Liver (tissue), 9 donors: ENCODE data around the gene MYO5C. TPM values are rescaled to one million over a fixed set of nuclear protein-coding genes. Genes with fewer than 3 reads are reported as not detected.
A peak's percentile ranks its signal among the peaks of the same experiment; 100 is the strongest.

Source experiments
- DNase-seq: peaks from one replicate; pipeline ENCODE4 v3.0.0-alpha.2; 2017; ENCODE audit warnings: low spot score
- H3K27ac ChIP-seq, 2 donors: one replicate each; pipeline ENCODE4 v1.7.0; 2013; ENCODE audit warnings: inconsistent platforms in 2 of 2, low read length in 2 of 2, control low read depth in 1 of 2, low read depth in 1 of 2, mild to moderate bottlenecking in 1 of 2
- H3K27me3 ChIP-seq, 4 donors: one replicate each; pipeline versions ENCODE4 v1.6.1 to v1.7.0; 2013; ENCODE audit warnings: low read length in 3 of 4, inconsistent platforms in 1 of 4, mild to moderate bottlenecking in 1 of 4, moderate library complexity in 1 of 4; ENCODE audit not compliant: control insufficient read depth in 4 of 4, insufficient read depth in 4 of 4
- H3K36me3 ChIP-seq, 4 donors: one replicate each; pipeline versions ENCODE4 v1.6.1 to v1.7.0; 2013; ENCODE audit warnings: low read length in 3 of 4, mild to moderate bottlenecking in 3 of 4, low read depth in 1 of 4, moderate library complexity in 1 of 4; ENCODE audit not compliant: control insufficient read depth in 4 of 4, insufficient read depth in 3 of 4
- H3K4me1 ChIP-seq, 4 donors: one replicate each; pipeline versions ENCODE4 v1.6.1 to v1.7.0; 2013; ENCODE audit warnings: low read length in 3 of 4, mild to moderate bottlenecking in 3 of 4, moderate library complexity in 1 of 4; ENCODE audit not compliant: control insufficient read depth in 4 of 4, insufficient read depth in 4 of 4
- H3K4me3 ChIP-seq, 3 donors: one replicate each; pipeline versions ENCODE4 v1.6.1 to v1.7.0; 2013; ENCODE audit warnings: low read length in 3 of 3, control low read depth in 1 of 3, low read depth in 1 of 3, mild to moderate bottlenecking in 1 of 3
- H3K9ac ChIP-seq, 2 donors: one replicate each; pipeline ENCODE4 v1.7.0; 2013; ENCODE audit warnings: low read length in 2 of 2, mild to moderate bottlenecking in 2 of 2, moderate library complexity in 2 of 2, control low read depth in 1 of 2, low read depth in 1 of 2
- H3K9me3 ChIP-seq, 4 donors: one replicate each; pipeline versions ENCODE4 v1.6.1 to v1.7.0; 2013; ENCODE audit warnings: low read length in 3 of 4; ENCODE audit not compliant: control insufficient read depth in 4 of 4
- FOXA1 ChIP-seq: IDR thresholded peaks from 2 replicates; pipeline ENCODE4 v1.6.1; 2016; ENCODE audit warnings: antibody characterized with exemption
- FOXA2 ChIP-seq: IDR thresholded peaks from 2 replicates; pipeline ENCODE4 v1.6.1; 2016; ENCODE audit warnings: antibody characterized with exemption
- GABPA ChIP-seq, 2 donors: IDR thresholded peaks in 1 of 2; conservative IDR thresholded peaks in 1 of 2; 2 replicates each; pipeline ENCODE4 v1.6.1; 2016; ENCODE audit warnings: antibody characterized with exemption in 2 of 2, mild to moderate bottlenecking in 1 of 2, moderate library complexity in 1 of 2
- HNF4A ChIP-seq, 2 donors: conservative IDR thresholded peaks; 2 replicates each; pipeline ENCODE4 v1.6.1; 2016; ENCODE audit warnings: antibody characterized with exemption in 2 of 2, mild to moderate bottlenecking in 2 of 2
- HNF4G ChIP-seq: IDR thresholded peaks from 2 replicates; pipeline ENCODE4 v1.6.1; 2016; ENCODE audit warnings: antibody characterized with exemption
- NR2F2 ChIP-seq: IDR thresholded peaks from 2 replicates; pipeline ENCODE4 v1.6.1; 2016; ENCODE audit warnings: antibody characterized with exemption
- RAD21 ChIP-seq, 2 donors: IDR thresholded peaks; 2 replicates each; pipeline ENCODE4 v1.6.1; 2016; ENCODE audit warnings: antibody characterized with exemption in 2 of 2, mild to moderate bottlenecking in 2 of 2
- RXRA ChIP-seq, 2 donors: IDR thresholded peaks; 2 replicates each; pipeline ENCODE4 v1.6.1; 2017 to 2018; ENCODE audit warnings: antibody characterized with exemption in 2 of 2, mild to moderate bottlenecking in 1 of 2
- SP1 ChIP-seq: IDR thresholded peaks from 2 replicates; pipeline ENCODE4 v1.6.1; 2018; ENCODE audit warnings: antibody characterized with exemption, mild to moderate bottlenecking
- TAF1 ChIP-seq: conservative IDR thresholded peaks from 2 replicates; pipeline ENCODE4 v1.6.1; 2016; ENCODE audit warnings: antibody characterized with exemption, mild to moderate bottlenecking
- YY1 ChIP-seq: IDR thresholded peaks from 2 replicates; pipeline ENCODE4 v1.6.1; 2016; ENCODE audit warnings: antibody characterized with exemption, mild to moderate bottlenecking
- WGBS: extraction: QIAGEN DNeasy Blood & Tissue Kit; methylation state at CpG from one replicate; pipeline ENCODE4 v1.1.7; 2013; 5-methylcytosine and 5-hydroxymethylcytosine counted together
- polyA plus RNA-seq, 2 donors: library from polyadenylated mRNA; stranded (reverse) in 1 of 2; unstranded in 1 of 2; fragments of 200-250 nt in 1 of 2; fragments of >200 nt in 1 of 2; fragmentation: Nextera tagmentation in 1 of 2; extraction: Ambion mirVana in 1 of 2; gene quantifications; one replicate each; pipeline versions ENCODE4 v1.2.1 to v1.2.3, GENCODE V29; 2013 to 2015
- total RNA-seq, 2 donors: library from RNA; depleted of rRNA; stranded (reverse); fragments of >200 nt; gene quantifications; one replicate each; pipeline ENCODE4 v1.2.3, GENCODE V29; 2014
- TF ChIP-seq, protein P1 (sequence below): fragments of 150-350 bp; IDR thresholded peaks from 2 replicates; pipeline ENCODE4 v1.5.1; 2017; ENCODE audit warnings: improper control_type of control experiment, low read depth, low read length; ENCODE audit not compliant: missing input control
- TF ChIP-seq, protein P2 (sequence below): IDR thresholded peaks from 2 replicates; pipeline ENCODE4 v1.6.1; 2016; ENCODE audit warnings: antibody characterized with exemption
- TF ChIP-seq, protein P3 (sequence below): IDR thresholded peaks from 2 replicates; pipeline ENCODE4 v1.6.1; 2016; ENCODE audit warnings: antibody characterized with exemption, mild to moderate bottlenecking
- donor health status: healthy.
- donor health status: healthy.
- donor health status: healthy.
- donor health status: healthy.
- donor health status: healthy.

The MYO5C gene
- total and polyA plus RNA-seq, 4 donors = 1.9 to 8.6 (median 3.0) TPM

DNA sequence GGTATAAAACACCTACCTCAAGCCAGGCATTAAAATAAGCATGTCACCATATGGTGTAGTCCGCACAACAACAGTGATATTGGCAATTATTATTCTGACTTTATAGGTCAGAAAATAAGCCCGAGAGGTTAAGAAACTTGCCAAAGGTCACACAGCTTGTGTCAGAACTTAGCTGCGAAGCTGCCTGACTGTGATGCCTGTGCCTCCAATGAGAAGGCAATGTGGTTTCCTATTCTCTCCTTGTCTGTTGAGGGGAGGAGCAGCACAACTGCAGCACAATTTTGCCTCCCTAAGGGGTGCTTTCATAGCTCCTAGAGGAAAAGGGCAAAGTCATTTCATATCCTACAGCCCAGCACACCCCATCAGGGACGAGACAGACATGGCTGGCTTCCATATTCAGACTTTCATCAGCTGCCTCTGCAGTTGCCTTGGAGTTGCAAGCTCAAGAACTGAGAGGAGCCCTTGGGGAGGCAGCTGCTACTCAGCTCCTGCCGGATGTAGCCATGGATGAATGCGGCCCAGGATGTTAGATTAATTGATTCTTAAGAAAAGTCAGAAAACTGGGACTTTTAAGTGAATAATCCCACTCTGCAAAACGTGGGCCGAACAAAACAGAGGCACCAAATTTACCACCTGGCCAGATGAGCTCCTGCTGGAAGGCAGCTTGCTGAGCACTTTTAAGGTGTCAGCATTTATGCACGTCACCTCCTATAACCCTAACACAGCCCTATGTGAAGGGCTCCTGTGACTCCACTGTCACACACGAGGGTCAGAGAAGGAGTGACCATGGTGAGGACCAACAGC lies 38.5 kb downstream of the MYO5C start:
- H3K27ac ChIP-seq = no peak overlapping the region

DNA sequence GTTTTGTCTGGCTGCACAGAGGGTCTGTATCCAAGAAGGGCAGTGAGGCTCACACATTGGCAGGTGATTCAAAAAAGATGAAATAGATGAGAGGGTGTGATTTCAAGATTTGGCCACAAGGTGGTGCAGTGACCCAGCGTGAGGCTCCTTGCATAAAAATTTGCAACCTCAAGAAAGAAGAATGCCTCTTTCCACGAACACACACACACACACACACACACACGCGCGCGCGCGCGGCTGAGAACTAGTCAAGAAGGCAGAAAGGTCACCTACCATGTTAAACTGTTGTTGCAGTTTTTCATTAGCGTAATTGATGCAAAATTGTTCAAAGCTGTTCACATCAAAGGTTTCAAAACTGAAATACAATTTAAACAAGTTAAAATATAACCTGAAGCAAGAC lies 39.2 kb downstream of the MYO5C start:
- Histone ChIP-seq H3K4me1 (no peaks in the 10 kb centered on the region), H3K36me3 (peaks cover 0 to 6% (median 0%) of the 10 kb centered on the region in 4 donors), H3K27me3 (no peaks in the 10 kb centered on the region), H3K4me3 (no peak overlapping the region), H3K27ac (no peak overlapping the region), H3K9me3 (no peaks in the 10 kb centered on the region), H3K9ac (no peak overlapping the region)
- TF ChIP-seq RXRA (IDR thresholded peaks at IDR 0.05) (no peak), HNF4G (no peak), FOXA2 (no peak), RAD21 (IDR thresholded peaks at IDR 0.05) (peak; percentile 93 to 98), NR2F2 (peak; percentile 37), YY1 (no peak), GABPA (IDR thresholded peaks at IDR 0.05 in 1 of 2, conservative IDR thresholded peaks at IDR 0.05 in 1 of 2) (no peak)
- TF ChIP-seq, protein P1, sequence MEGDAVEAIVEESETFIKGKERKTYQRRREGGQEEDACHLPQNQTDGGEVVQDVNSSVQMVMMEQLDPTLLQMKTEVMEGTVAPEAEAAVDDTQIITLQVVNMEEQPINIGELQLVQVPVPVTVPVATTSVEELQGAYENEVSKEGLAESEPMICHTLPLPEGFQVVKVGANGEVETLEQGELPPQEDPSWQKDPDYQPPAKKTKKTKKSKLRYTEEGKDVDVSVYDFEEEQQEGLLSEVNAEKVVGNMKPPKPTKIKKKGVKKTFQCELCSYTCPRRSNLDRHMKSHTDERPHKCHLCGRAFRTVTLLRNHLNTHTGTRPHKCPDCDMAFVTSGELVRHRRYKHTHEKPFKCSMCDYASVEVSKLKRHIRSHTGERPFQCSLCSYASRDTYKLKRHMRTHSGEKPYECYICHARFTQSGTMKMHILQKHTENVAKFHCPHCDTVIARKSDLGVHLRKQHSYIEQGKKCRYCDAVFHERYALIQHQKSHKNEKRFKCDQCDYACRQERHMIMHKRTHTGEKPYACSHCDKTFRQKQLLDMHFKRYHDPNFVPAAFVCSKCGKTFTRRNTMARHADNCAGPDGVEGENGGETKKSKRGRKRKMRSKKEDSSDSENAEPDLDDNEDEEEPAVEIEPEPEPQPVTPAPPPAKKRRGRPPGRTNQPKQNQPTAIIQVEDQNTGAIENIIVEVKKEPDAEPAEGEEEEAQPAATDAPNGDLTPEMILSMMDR = peak; percentile 79
- TF ChIP-seq, protein P2, sequence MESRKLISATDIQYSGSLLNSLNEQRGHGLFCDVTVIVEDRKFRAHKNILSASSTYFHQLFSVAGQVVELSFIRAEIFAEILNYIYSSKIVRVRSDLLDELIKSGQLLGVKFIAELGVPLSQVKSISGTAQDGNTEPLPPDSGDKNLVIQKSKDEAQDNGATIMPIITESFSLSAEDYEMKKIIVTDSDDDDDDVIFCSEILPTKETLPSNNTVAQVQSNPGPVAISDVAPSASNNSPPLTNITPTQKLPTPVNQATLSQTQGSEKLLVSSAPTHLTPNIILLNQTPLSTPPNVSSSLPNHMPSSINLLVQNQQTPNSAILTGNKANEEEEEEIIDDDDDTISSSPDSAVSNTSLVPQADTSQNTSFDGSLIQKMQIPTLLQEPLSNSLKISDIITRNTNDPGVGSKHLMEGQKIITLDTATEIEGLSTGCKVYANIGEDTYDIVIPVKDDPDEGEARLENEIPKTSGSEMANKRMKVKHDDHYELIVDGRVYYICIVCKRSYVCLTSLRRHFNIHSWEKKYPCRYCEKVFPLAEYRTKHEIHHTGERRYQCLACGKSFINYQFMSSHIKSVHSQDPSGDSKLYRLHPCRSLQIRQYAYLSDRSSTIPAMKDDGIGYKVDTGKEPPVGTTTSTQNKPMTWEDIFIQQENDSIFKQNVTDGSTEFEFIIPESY = no peak
- WGBS = 8% methylated on average over 10 of the region's 10 CpGs
- DNase-seq = peak; percentile 69

More for the DNA sequence above, 38.5 kb downstream of the MYO5C start:
- no peak for TF ChIP-seq FOXA1
- TF ChIP-seq FOXA2 = no peak
- no peak for TF ChIP-seq NR2F2
- TF ChIP-seq, protein P3, sequence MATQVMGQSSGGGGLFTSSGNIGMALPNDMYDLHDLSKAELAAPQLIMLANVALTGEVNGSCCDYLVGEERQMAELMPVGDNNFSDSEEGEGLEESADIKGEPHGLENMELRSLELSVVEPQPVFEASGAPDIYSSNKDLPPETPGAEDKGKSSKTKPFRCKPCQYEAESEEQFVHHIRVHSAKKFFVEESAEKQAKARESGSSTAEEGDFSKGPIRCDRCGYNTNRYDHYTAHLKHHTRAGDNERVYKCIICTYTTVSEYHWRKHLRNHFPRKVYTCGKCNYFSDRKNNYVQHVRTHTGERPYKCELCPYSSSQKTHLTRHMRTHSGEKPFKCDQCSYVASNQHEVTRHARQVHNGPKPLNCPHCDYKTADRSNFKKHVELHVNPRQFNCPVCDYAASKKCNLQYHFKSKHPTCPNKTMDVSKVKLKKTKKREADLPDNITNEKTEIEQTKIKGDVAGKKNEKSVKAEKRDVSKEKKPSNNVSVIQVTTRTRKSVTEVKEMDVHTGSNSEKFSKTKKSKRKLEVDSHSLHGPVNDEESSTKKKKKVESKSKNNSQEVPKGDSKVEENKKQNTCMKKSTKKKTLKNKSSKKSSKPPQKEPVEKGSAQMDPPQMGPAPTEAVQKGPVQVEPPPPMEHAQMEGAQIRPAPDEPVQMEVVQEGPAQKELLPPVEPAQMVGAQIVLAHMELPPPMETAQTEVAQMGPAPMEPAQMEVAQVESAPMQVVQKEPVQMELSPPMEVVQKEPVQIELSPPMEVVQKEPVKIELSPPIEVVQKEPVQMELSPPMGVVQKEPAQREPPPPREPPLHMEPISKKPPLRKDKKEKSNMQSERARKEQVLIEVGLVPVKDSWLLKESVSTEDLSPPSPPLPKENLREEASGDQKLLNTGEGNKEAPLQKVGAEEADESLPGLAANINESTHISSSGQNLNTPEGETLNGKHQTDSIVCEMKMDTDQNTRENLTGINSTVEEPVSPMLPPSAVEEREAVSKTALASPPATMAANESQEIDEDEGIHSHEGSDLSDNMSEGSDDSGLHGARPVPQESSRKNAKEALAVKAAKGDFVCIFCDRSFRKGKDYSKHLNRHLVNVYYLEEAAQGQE = no peak
- no peak for TF ChIP-seq TAF1
- TF ChIP-seq, protein P1 = no peak
- no peak for TF ChIP-seq HNF4A (conservative IDR thresholded peaks at IDR 0.05)
- TF ChIP-seq SP1 = no peak
- TF ChIP-seq RXRA (IDR thresholded peaks at IDR 0.05) = no peak
- WGBS = 89% methylated on average over 10 of the region's 10 CpGs
- H3K4me3 ChIP-seq = no peak overlapping the region
- no peaks in the 10 kb centered on the region for H3K9me3 ChIP-seq
- H3K36me3 ChIP-seq = peaks cover 0 to 6% (median 0%) of the 10 kb centered on the region in 4 donors
- no peak overlapping the region for H3K9ac ChIP-seq
- H3K27me3 ChIP-seq = no peaks in the 10 kb centered on the region
- DNase-seq = no peak
- H3K4me1 ChIP-seq = no peaks in the 10 kb centered on the region
